ENCODE data around the gene TAS2R31. TPM values are rescaled to one million over a fixed set of nuclear protein-coding genes. Genes with fewer than 3 reads are reported as not detected.

Gene TAS2R31
- total RNA-seq, 1 donor from 2014 or later: 3.1 TPM

- DNase-seq (ENCODE audit: low spot score): no peak
Measured at GRCh38 chr12:11007608-11008007, 23.6 kb downstream of the TAS2R31 start.

- DNase-seq (ENCODE audit: low spot score): no peak
Measured at GRCh38 chr12:10998204-10998603, 33.0 kb downstream of the TAS2R31 start, which contains the start of gene TAS2R20. Gene TAS2R20, minus strand, starts transcription at chr12:10998304. Its CDS starts 429 bp downstream, at chr12:10997875.

GRCh38 chr12:10994307-10994706, 36.9 kb downstream of the TAS2R31 start:
- DNase-seq (ENCODE audit: low spot score): no peak

- no peak for DNase-seq (ENCODE audit: low spot score)
Measured at GRCh38 chr12:10989107-10989506, 42.1 kb downstream of the TAS2R31 start.

- no peak for DNase-seq (ENCODE audit: low spot score)
Measured at GRCh38 chr12:10986812-10987211, 44.4 kb downstream of the TAS2R31 start, which contains the start of gene TAS2R50. Gene TAS2R50, minus strand, starts transcription at chr12:10986912. Its CDS starts 52 bp downstream, at chr12:10986860.

GRCh38 chr12:10982244-10982643, 49.0 kb downstream of the TAS2R31 start:
- no peak for DNase-seq (ENCODE audit: low spot score)

Other genes starting within 250 kb of the TAS2R31 start
- gene TAS2R7, start 228.8 kb downstream of the TAS2R31 start, total RNA-seq: not detected
- gene TAS2R8, start 224.1 kb downstream of the TAS2R31 start, total RNA-seq: not detected
- not detected for gene TAS2R9, start 221.2 kb downstream of the TAS2R31 start, total RNA-seq
- gene TAS2R10, start 205.0 kb downstream of the TAS2R31 start, total RNA-seq: 0.92 TPM
- 2.6 TPM for gene PRR4, start 181.9 kb downstream of the TAS2R31 start, total RNA-seq
- 13.8 TPM for gene PRH1, start 147.2 kb downstream of the TAS2R31 start, total RNA-seq
- 0.78 TPM for gene TAS2R13, start 121.8 kb downstream of the TAS2R31 start, total RNA-seq
- not detected for gene PRH2, start 102.2 kb downstream of the TAS2R31 start, total RNA-seq
- 1.4 TPM for gene TAS2R14, start 92.1 kb downstream of the TAS2R31 start, total RNA-seq
- gene TAS2R50, start 44.5 kb downstream of the TAS2R31 start, total RNA-seq: 1.3 TPM
- 0.89 TPM for gene TAS2R20, start 33.1 kb downstream of the TAS2R31 start, total RNA-seq
- 1.9 TPM for gene TAS2R19, start 8.8 kb downstream of the TAS2R31 start, total RNA-seq
- 0.46 TPM for gene TAS2R46, start 30.9 kb upstream of the TAS2R31 start, total RNA-seq
- 0.35 TPM for gene TAS2R43, start 60.9 kb upstream of the TAS2R31 start, total RNA-seq
- gene TAS2R30, start 103.2 kb upstream of the TAS2R31 start, total RNA-seq: 1.7 TPM
- 11.9 TPM for gene SMIM10L1, start 139.8 kb upstream of the TAS2R31 start, total RNA-seq
- gene TAS2R42, start 155.5 kb upstream of the TAS2R31 start, total RNA-seq: not detected
- not detected for gene PRB3, start 238.3 kb upstream of the TAS2R31 start, total RNA-seq

Measured in mucosa of gallbladder (tissue), 1 donor.